GM12878 (cell line): ENCODE data around the gene AMPD3. TPM values are rescaled to one million over a fixed set of nuclear protein-coding genes. Genes with fewer than 3 reads are reported as not detected.

Experiments
- ATF3 ChIP-seq: IDR thresholded peaks from 2 replicates; pipeline ENCODE4 v1.6.1; 2011; ENCODE audit warnings: low read depth, mild to moderate bottlenecking, low read length, moderate library complexity, borderline replicate concordance; ENCODE audit errors: extremely low read depth
- CBFB ChIP-seq: IDR thresholded peaks from 2 replicates; pipeline ENCODE4 v1.6.1; 2016; ENCODE audit warnings: antibody characterized with exemption, low read depth
- E2F8 ChIP-seq: fragments of 450-650 bp; IDR thresholded peaks from 2 replicates; pipeline ENCODE4 v1.6.1; 2018; ENCODE audit warnings: mild to moderate bottlenecking, low read depth, moderate library complexity; ENCODE audit not compliant: partially characterized antibody
- EP300 ChIP-seq, 2 experiments: fragments of 150-350 bp in 1 of 2; IDR thresholded peaks; 2 replicates each; pipeline ENCODE4 v1.6.1; 2011 to 2012; ENCODE audit warnings: low read depth in 2 of 2, low read length in 2 of 2, borderline replicate concordance in 1 of 2, improper control_type of control experiment in 1 of 2, inconsistent platforms in 1 of 2; ENCODE audit not compliant: control insufficient read depth in 1 of 2
- FOXK2 ChIP-seq: fragments of 450-650 bp; IDR thresholded peaks from 2 replicates; pipeline ENCODE4 v1.6.1; 2017; ENCODE audit warnings: mild to moderate bottlenecking, moderate library complexity
- GATAD2B ChIP-seq: fragments of 450-650 bp; conservative IDR thresholded peaks from 2 replicates; pipeline ENCODE4 v1.6.1; 2017; ENCODE audit warnings: low read depth, mild to moderate bottlenecking, moderate library complexity
- MTA2 ChIP-seq: fragments of 450-650 bp; IDR thresholded peaks from 2 replicates; pipeline ENCODE4 v1.6.1; 2016; ENCODE audit warnings: low read depth, mild to moderate bottlenecking, moderate library complexity
- NFIC ChIP-seq: IDR thresholded peaks from 2 replicates; pipeline ENCODE4 v1.6.1; 2012; ENCODE audit warnings: low read depth, mild to moderate bottlenecking, inconsistent platforms, low read length, moderate library complexity
- NR2C2 ChIP-seq: IDR thresholded peaks from 2 replicates; pipeline ENCODE4 v1.6.1; 2011; ENCODE audit warnings: borderline replicate concordance, low read depth; ENCODE audit not compliant: control insufficient read depth, insufficient read length
- PAX5 ChIP-seq: IDR thresholded peaks from 2 replicates; pipeline ENCODE4 v1.6.1; 2011; ENCODE audit warnings: low read depth, low read length, borderline replicate concordance
- PBX3 ChIP-seq: IDR thresholded peaks from 2 replicates; pipeline ENCODE4 v1.6.1; 2011; ENCODE audit warnings: mild to moderate bottlenecking, low read depth, low read length, moderate library complexity; ENCODE audit not compliant: insufficient replicate concordance
- SKIL ChIP-seq: fragments of 450-650 bp; IDR thresholded peaks from 2 replicates; pipeline ENCODE4 v1.6.1; 2017; ENCODE audit warnings: mild to moderate bottlenecking, low read depth, inconsistent platforms; ENCODE audit not compliant: poor library complexity, severe bottlenecking
- SMC3 ChIP-seq: IDR thresholded peaks from 2 replicates; pipeline ENCODE4 v1.6.1; 2011; ENCODE audit warnings: low read length, improper control_type of control experiment, borderline replicate concordance
- SUPT20H ChIP-seq: IDR thresholded peaks from 2 replicates; pipeline ENCODE4 v1.6.1; 2011; ENCODE audit warnings: low read depth, mild to moderate bottlenecking, low read length, moderate library complexity, borderline replicate concordance; ENCODE audit not compliant: control insufficient read depth
- ZNF207 ChIP-seq: fragments of 450-650 bp; IDR thresholded peaks from 2 replicates; pipeline ENCODE4 v1.6.1; 2014; ENCODE audit warnings: antibody characterized with exemption, mild to moderate bottlenecking, borderline replicate concordance
- ZNF24 ChIP-seq: fragments of 450-650 bp; IDR thresholded peaks from 2 replicates; pipeline ENCODE4 v1.6.1; 2017; ENCODE audit warnings: antibody characterized with exemption, mild to moderate bottlenecking
- polyA plus RNA-seq, 11 experiments: library from polyadenylated mRNA; depleted of rRNA in 4 of 11; unstranded in 6 of 11; stranded (reverse) in 5 of 11; fragments of >200 nt; fragmentation: Nextera tagmentation in 4 of 11; fragmentation: Illumina TruSeq in 1 of 11; extraction: Ambion mirVana in 4 of 11; extraction: Trizol in 1 of 11; gene quantifications; 1 replicate in 1 of 11; 2 replicates in 10 of 11; pipeline versions ENCODE4 v1.2.1 to v1.2.3, GENCODE V29; 2011 to 2016; ENCODE audit warnings: inconsistent platforms in 2 of 11, missing spikeins in 2 of 11, low read depth in 1 of 11
- total RNA-seq, 4 experiments: library from RNA; depleted of rRNA in 3 of 4; stranded (reverse); fragments of >200 nt in 3 of 4; fragmentation: Illumina TruSeq in 1 of 4; extraction: Trizol in 1 of 4; gene quantifications; 2 replicates each; pipeline versions ENCODE4 v1.2.1 to v1.2.3, GENCODE V29; 2013 to 2021

Gene AMPD3
- total and polyA plus RNA-seq, 10 of the 15 experiments (the other 5 are each of a cell fraction or from before 2014, with no cell fraction given), result 5.6 to 28.6 (median 15.9) TPM

- no peak for TF ChIP-seq ATF3
- peak; percentile 41 for TF ChIP-seq SKIL
- no peak for TF ChIP-seq SMC3
- TF ChIP-seq E2F8, result no peak
- TF ChIP-seq MTA2, result no peak; the same call in 1 of the 2 replicates
- peak; percentile 81 for TF ChIP-seq CBFB
- TF ChIP-seq FOXK2, result no peak
- peak; percentile 37; the same call in 1 of the 2 replicates for TF ChIP-seq GATAD2B
- no peak for TF ChIP-seq ZNF24
- TF ChIP-seq PAX5, result peak; percentile 70; the same call in 1 of the 2 replicates
- no peak for TF ChIP-seq PBX3
- TF ChIP-seq NR2C2, result no peak
- TF ChIP-seq NFIC, result no peak; the same call in 1 of the 2 replicates
- no peak for TF ChIP-seq ZNF207
- no peak for TF ChIP-seq SUPT20H
- TF ChIP-seq EP300 (IDR thresholded peaks at IDR 0.05; ENCODE audit: borderline replicate concordance in 1 of 2, control insufficient read depth in 1 of 2, low read depth in 2 of 2, low read length in 2 of 2), result peak; percentile 32 to 52; a peak in 1 of 4 replicates
Measured at GRCh38 chr11:10454878-10455631, at the start of gene AMPD3 (continued).
